Activated CD8-positive, alpha-beta memory T cell treated with anti-CD3 and anti-CD28 coated beads, Interleukin-2, amount 50 U/mL, for 4 hours (primary cell): ENCODE data around the gene DCTPP1.
"Not testable (repeated sequence)": the region's sequence is repeated elsewhere in the genome, so short reads cannot be mapped to it uniquely, and the experiment has no call there.

Source experiments
- DNase-seq: peaks from one replicate; pipeline ENCODE4 v3.0.0-alpha.2; 2020

DCTPP1 gene

GRCh38 chr16:30409125-30410060 lies 20.4 kb downstream of the DCTPP1 start:
- peak; percentile 96 for DNase-seq

GRCh38 chr16:30407804-30408534 lies 21.9 kb downstream of the DCTPP1 start:
- no peak for DNase-seq

- DNase-seq: peak; percentile 90
Measured at GRCh38 chr16:30407102-30407803, 22.6 kb downstream of the DCTPP1 start, which contains the start of gene ZNF771. Gene ZNF771, plus strand, starts transcription at chr16:30407606. Its CDS starts 448 bp downstream, at chr16:30408054.

- no peak for DNase-seq
Measured at GRCh38 chr16:30406795-30407101, 23.1 kb downstream of the DCTPP1 start.

GRCh38 chr16:30401768-30402425 lies 27.9 kb downstream of the DCTPP1 start:
- DNase-seq: no peak

DNA sequence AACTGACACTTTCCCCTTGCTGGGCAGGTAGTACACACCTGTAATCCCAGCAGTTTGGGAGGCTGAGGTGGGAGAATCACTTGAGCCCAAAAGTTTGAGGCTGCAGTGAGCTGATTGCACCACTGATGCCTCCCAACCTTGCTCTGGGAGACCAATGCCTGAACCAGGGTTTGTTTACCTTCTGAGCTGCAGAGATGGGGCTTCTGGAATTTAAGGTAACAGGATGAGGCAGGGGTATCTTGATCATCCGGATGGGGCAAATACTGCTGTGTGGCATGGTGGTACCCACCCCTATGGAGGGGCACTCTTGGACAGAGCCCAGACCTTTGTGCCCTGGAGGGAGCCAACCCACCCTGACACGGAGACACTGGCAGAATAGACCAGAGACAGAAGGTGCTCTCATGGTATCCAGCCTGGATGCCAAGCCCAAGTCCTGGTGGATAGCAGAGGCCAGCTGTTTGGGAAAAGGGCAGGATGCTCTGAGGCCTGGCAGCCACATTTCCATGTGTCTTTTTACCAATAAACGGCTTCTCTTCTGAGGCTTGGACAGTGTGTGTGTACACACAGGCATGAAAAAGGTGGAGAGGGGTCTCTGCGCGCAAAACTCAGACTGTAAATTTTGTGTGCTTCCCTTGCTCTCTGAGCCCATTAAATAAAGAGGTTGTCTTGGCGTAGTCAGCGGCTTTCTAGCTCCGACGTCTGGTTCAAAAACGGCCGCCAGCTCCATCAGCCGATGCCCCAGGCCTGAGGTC lies 30.2 kb downstream of the DCTPP1 start:
- DNase-seq: no peak

DNA sequence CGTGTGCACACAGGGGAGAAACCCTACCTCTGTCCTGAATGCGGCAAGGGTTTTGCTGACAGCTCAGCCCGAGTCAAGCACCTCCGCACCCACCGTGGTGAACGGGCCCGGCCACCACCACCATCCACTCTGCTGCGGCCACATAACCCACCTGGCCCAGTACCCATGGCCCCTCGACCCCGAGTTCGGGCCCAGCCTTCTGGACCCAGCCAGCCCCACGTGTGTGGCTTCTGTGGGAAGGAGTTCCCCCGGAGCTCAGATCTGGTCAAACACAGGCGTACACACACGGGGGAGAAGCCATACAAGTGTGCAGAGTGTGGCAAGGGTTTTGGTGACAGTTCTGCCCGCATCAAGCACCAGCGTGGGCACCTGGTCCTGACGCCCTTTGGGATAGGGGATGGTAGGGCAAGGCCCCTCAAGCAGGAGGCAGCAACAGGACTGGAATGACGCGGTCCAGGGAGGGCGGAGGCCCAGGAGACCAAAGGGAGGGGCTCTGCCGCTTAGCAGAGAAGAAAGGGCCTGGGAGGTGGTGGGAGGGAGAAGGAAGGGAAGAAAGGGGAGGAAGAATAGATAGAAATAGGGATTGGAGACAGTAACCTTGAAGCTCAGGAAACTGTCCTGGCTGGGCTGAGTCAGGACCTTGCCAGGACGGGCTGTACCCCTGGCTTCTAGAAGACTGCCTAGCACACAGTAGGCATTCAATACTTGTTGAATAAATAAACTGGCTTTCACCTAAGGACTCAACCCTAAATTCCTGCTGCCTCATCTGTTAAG lies 31.0 kb downstream of the DCTPP1 start:
- DNase-seq: no peak

DNA sequence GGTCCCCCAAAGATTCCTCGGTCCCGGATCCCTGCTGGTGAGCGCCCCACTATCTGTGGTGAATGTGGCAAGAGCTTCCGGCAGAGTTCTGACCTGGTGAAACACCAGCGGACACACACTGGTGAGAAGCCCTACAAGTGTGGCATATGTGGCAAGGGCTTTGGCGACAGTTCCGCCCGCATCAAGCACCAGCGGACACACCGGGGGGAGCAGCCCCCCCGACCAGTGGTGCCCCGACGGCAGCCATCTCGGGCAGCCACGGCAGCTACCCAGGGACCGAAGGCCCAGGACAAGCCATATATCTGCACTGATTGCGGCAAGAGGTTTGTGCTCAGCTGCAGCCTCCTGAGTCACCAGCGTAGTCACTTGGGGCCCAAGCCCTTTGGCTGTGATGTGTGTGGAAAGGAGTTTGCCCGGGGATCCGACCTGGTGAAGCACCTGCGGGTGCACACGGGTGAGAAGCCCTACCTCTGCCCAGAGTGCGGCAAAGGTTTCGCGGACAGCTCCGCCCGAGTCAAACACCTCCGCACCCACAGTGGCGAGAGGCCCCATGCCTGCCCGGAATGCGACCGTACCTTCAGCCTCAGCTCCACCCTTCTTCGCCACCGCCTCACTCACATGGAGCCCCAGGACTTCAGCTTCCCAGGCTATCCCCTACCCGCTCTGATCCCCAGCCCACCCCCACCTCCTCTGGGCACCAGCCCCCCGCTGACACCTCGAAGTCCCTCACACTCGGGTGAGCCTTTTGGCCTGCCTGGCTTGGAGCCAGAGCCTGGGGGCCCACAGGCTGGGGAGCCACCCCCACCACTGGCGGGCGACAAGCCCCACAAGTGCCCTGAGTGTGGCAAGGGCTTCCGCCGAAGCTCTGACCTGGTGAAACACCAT lies 31.8 kb downstream of the DCTPP1 start:
- DNase-seq: no peak

- no peak for DNase-seq
Measured at GRCh38 chr16:30397056-30397455, 32.8 kb downstream of the DCTPP1 start.

DNA sequence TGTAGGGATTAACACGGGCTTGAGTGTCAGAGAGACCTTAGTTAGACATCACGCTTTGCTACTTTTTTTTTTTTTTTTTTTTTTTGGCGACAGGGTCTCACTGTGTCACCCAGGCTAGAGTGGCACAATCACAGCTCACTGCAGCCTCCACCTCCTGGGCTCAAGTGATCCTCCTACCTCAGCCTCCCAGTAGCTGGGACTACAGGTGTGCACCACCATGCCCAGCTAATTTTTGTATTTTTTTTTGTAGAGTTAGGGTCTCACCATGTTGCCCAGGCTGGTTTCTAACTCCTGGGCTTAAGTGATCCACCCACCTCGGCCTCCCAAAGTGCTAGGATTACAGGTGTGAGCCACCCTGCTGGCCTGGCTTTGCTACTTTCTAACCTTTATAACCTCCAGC lies 33.2 kb downstream of the DCTPP1 start:
- DNase-seq: not testable (repeated sequence)

DNA sequence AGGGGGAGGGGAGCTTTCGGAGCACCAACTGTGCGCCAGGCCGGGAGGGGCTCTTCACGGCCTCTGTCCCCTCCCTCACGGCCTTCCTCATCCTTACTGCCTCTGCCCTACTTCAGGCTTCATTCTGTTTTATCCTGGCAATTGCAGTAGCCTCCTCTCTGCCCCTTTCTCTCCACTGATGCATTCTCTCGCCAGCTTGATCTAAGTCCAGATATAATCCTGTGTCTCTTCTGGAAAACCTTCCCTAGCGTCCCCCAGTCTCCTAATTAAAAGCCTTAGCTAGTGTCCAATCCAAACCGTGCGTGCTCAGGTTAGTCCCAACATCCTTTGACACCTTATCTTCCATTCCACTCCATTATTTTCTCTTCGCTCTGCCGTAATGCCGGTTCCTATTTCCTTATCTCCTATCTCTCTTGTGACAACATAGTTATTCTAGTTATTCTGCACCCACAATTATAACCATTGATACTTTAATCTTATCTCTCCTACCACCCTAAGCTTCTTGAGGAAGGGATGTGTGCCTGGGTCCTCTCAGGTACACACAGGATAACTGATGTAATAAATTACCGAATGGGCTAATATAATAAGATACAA lies 33.7 kb downstream of the DCTPP1 start:
- DNase-seq: no peak

- DNase-seq: peak; percentile 63
Measured at GRCh38 chr16:30395155-30395991, 34.5 kb downstream of the DCTPP1 start, which contains the start of gene ZNF48. Gene ZNF48, plus strand, starts transcription at chr16:30395420. Its CDS starts 375 bp downstream, at chr16:30395795.

DNA sequence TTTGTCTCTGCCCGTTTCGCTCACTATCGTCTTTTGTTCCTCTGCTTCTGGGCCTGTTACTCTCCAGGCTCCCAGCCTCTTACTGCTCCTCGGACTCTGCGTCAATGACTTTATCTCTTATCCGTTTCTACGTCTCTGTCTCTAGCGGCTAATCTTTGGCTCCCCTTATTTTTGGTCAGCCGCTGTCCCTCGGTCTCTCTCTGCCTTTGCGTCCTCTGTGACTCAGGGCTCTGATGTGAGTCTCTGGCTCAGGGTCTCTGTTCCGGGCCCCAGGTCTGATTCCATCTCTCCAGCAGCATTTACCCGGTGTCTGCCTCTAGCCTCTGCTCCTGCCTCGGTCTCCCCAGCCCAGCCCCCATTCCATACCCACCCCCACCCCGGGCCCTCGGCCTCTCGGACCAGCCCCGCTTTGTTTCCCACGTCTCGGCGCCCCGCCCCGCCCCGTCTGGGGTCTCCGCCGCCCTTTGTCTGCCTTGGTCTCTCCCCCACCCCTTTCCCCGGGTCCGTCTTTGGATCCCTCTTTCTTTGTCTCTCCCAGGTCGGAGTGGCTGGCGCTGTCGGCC lies 35.2 kb downstream of the DCTPP1 start:
- DNase-seq: no peak

- DNase-seq: no peak
Measured at GRCh38 chr16:30383521-30383920, 46.3 kb downstream of the DCTPP1 start.

GRCh38 chr16:30382111-30382881 lies 47.5 kb downstream of the DCTPP1 start, which contains the start of gene SEPTIN1:
Gene SEPTIN1, minus strand, starts transcription at chr16:30382561. Its CDS starts 19 bp downstream, at chr16:30382542.
- DNase-seq: peak; percentile 71

GRCh38 chr16:30381291-30382041 lies 48.4 kb downstream of the DCTPP1 start:
- DNase-seq: peak; percentile 54

DNA sequence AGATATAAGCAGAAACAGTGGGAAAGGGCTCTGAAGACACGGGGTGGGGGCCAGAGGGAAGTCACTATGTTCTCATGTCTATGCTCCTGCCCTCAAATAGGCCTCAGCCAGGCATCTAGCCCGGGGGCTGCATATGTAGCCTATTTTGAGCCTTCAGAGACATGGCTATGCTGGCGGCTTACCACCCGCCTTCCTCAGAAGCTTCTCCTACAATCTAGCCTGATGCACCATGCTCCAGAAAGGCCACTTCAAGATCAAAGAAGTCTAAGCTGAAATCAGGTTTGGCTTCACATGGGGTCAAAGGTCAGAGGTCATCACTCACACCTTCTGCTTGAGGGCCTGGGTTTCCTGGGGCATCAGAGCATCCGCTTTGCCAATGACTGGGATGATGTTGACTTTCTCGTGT lies 49.0 kb downstream of the DCTPP1 start:
- no peak for DNase-seq
